Activated naive CD4-positive, alpha-beta T cell treated with Interleukin-2 at 50 U/mL for 16 hours (primary cell): ENCODE data around the gene CCDC86.

Experiments used
- DNase-seq: peaks from one replicate; pipeline ENCODE4 v3.0.0-alpha.2; 2020

The CCDC86 gene

GRCh38 chr11:60831501-60832079, 10.3 kb upstream of the CCDC86 start:
- no peak for DNase-seq

GRCh38 chr11:60834742-60835533, 7.0 kb upstream of the CCDC86 start:
- DNase-seq, result no peak

- no peak for DNase-seq
Measured at GRCh38 chr11:60835534-60835846, 6.4 kb upstream of the CCDC86 start.

- DNase-seq, result no peak
Measured at GRCh38 chr11:60836866-60837515, 4.9 kb upstream of the CCDC86 start.

GRCh38 chr11:60838132-60838531, 3.8 kb upstream of the CCDC86 start:
- DNase-seq, result no peak

GRCh38 chr11:60840470-60841430, 1.2 kb upstream of the CCDC86 start:
- DNase-seq, result no peak

GRCh38 chr11:60842668-60843600, 1.0 kb downstream of the CCDC86 start:
- DNase-seq, result no peak

- no peak for DNase-seq
Measured at GRCh38 chr11:60844045-60844869, 2.3 kb downstream of the CCDC86 start.

GRCh38 chr11:60844870-60845221, 2.9 kb downstream of the CCDC86 start:
- DNase-seq, result no peak

- no peak for DNase-seq
Measured at GRCh38 chr11:60845338-60845737, 3.4 kb downstream of the CCDC86 start.

GRCh38 chr11:60847281-60847680, 5.4 kb downstream of the CCDC86 start:
- DNase-seq, result no peak

- no peak for DNase-seq
Measured at GRCh38 chr11:60847896-60848295, 6.0 kb downstream of the CCDC86 start.

- no peak for DNase-seq
Measured at GRCh38 chr11:60848714-60849151, 6.8 kb downstream of the CCDC86 start.

- DNase-seq, result no peak
Measured at GRCh38 chr11:60849641-60850520, 8.0 kb downstream of the CCDC86 start.

GRCh38 chr11:60851327-60852104, 9.6 kb downstream of the CCDC86 start:
- DNase-seq, result no peak

GRCh38 chr11:60852117-60852981, 10.4 kb downstream of the CCDC86 start:
- no peak for DNase-seq

- no peak for DNase-seq
Measured at GRCh38 chr11:60852982-60853950, 11.4 kb downstream of the CCDC86 start.
